ENCODE data around the gene ERBB4.

- TF ChIP-seq CBX5 (IDR thresholded peaks at IDR 0.05; ENCODE audit: low read depth) (no peak), CBFB (IDR thresholded peaks at IDR 0.05; ENCODE audit: low read depth) (no peak), PKNOX1 (IDR thresholded peaks at IDR 0.05) (no peak), YY1 (IDR thresholded peaks at IDR 0.05; ENCODE audit: low read depth, low read length) (no peak), TBL1XR1 (IDR thresholded peaks at IDR 0.05; ENCODE audit: low read depth, low read length) (no peak), POLR2A (IDR thresholded peaks at IDR 0.05; ENCODE audit: low read depth, low read length) (no peak), EP300 (IDR thresholded peaks at IDR 0.05; ENCODE audit: borderline replicate concordance in 1 of 2, control insufficient read depth in 1 of 2, low read depth in 2 of 2, low read length in 2 of 2) (no peak), BRCA1 (IDR thresholded peaks at IDR 0.05; ENCODE audit: low read depth, low read length) (no peak), CEBPB (IDR thresholded peaks at IDR 0.05; ENCODE audit: borderline replicate concordance in 1 of 2, low read depth in 2 of 2, low read length in 2 of 2) (no peak), CTCF (IDR thresholded peaks at IDR 0.05 in 2 of 3, conservative IDR thresholded peaks at IDR 0.05 in 1 of 3; ENCODE audit: control insufficient read depth in 2 of 3, extremely low read depth in 1 of 3, insufficient read depth in 1 of 3, low read depth in 3 of 3, low read length in 3 of 3) (no peak)
Measured at GRCh38 chr2:212181646-212182045, 357.0 kb downstream of the ERBB4 start.
